Thyroid gland (tissue), 4 donors: ENCODE measurements around the gene FBXL7.

Experiments used
- CTCF ChIP-seq, 6 experiments: fragments of 200-600 bp in 3 of 6; fragments of 450-650 bp in 3 of 6; sonication (generic) in 3 of 6; IDR thresholded peaks; one replicate each; pipeline ENCODE4 v1.5.1; 2016 to 2019; ENCODE audit warnings: antibody characterized with exemption in 6 of 6, mild to moderate bottlenecking in 2 of 6, inconsistent platforms in 1 of 6, moderate library complexity in 1 of 6
- POLR2A ChIP-seq, 2 donors: fragments of 450-650 bp; IDR thresholded peaks; one replicate each; pipeline ENCODE4 v1.6.1; 2017; ENCODE audit warnings: antibody characterized with exemption in 2 of 2, mild to moderate bottlenecking in 2 of 2, moderate library complexity in 1 of 2

- TF ChIP-seq CTCF (IDR thresholded peaks at IDR 0.05) = no peak
- no peak for TF ChIP-seq POLR2A (IDR thresholded peaks at IDR 0.05)
Observed at GRCh38 chr5:15522187-15522520, 22.2 kb downstream of the FBXL7 start.
